Stomach (tissue), 4 donors: Measurements from ENCODE around the gene CARD19.

Experiments
- POLR2A ChIP-seq, 4 donors: fragments of 450-650 bp; IDR thresholded peaks; one replicate each; pipeline ENCODE4 v1.6.1; 2016; ENCODE audit warnings: antibody characterized with exemption in 4 of 4, control low read depth in 2 of 4, mild to moderate bottlenecking in 1 of 4, moderate library complexity in 1 of 4
- POLR2AphosphoS5 ChIP-seq, 3 donors: sonication (generic); formaldehyde crosslinking; IDR thresholded peaks; one replicate each; pipeline ENCODE4 v1.6.1; 2016; ENCODE audit warnings: antibody characterized with exemption in 3 of 3
- TF ChIP-seq, protein P1 (sequence below), 7 experiments: fragments of 450-650 bp in 4 of 7; fragments of 200-600 bp in 3 of 7; sonication (generic) in 3 of 7; IDR thresholded peaks; one replicate each; pipeline ENCODE4 v1.5.1; 2016 to 2019; ENCODE audit warnings: antibody characterized with exemption in 7 of 7, control low read depth in 2 of 7, mild to moderate bottlenecking in 1 of 7

DNA sequence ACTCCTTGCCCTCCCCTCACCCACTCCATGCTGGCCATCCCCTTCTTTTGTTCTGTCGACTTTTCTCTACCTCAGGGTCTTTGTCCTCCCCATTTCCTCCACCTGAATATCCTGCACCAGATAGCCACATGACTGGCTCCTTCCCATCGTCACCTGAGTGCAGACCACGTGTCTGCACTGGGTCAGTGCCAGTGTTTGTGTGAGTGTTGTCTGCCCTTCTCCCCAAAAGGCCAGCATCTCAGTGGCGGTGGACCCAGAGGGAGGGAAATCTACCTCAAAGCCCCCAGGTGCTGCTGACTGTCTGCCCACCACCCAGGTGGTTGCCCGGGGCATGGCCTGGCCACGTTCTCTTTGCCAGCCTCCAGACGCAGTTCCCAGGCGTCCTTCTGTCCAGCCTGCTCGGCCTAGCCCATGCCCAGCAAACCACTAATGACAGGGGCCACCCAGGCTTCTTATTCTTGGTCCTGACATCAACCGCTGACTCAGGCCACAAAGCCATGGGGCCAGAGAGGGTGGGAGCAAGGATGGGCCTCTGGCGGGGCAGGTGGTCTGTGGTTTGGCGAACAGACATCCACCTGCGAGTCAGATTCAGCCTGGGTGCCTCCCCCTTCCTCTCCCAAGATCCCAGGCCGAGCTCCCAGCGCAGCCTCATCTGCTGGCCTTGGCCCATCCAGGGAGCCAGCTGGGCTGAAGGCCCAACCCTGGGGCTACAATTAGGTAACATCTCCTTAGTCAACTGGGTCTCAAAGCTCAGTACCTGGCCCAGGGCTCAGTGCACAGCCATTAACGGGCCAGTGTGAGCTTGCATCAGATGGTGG, 43.6 kb downstream of the CARD19 start:
- TF ChIP-seq POLR2A (IDR thresholded peaks at IDR 0.05) (no peak), POLR2AphosphoS5 (IDR thresholded peaks at IDR 0.05) (no peak)
- TF ChIP-seq, protein P1, sequence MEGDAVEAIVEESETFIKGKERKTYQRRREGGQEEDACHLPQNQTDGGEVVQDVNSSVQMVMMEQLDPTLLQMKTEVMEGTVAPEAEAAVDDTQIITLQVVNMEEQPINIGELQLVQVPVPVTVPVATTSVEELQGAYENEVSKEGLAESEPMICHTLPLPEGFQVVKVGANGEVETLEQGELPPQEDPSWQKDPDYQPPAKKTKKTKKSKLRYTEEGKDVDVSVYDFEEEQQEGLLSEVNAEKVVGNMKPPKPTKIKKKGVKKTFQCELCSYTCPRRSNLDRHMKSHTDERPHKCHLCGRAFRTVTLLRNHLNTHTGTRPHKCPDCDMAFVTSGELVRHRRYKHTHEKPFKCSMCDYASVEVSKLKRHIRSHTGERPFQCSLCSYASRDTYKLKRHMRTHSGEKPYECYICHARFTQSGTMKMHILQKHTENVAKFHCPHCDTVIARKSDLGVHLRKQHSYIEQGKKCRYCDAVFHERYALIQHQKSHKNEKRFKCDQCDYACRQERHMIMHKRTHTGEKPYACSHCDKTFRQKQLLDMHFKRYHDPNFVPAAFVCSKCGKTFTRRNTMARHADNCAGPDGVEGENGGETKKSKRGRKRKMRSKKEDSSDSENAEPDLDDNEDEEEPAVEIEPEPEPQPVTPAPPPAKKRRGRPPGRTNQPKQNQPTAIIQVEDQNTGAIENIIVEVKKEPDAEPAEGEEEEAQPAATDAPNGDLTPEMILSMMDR (IDR thresholded peaks at IDR 0.05), result no peak
